Activated naive CD8-positive, alpha-beta T cell (primary cell): ENCODE measurements around the gene JAG2.

Experiments
- H3K27ac Mint-ChIP-seq: one replicate; pipeline ENCODE4 v1.8.0; 2021; ENCODE audit warnings: mixed read lengths
- H3K27me3 Mint-ChIP-seq: one replicate; pipeline ENCODE4 v1.8.0; 2021; ENCODE audit warnings: mixed read lengths
- H3K36me3 Mint-ChIP-seq: one replicate; pipeline ENCODE4 v1.8.0; 2021; ENCODE audit warnings: mixed read lengths
- H3K4me1 Mint-ChIP-seq: one replicate; pipeline ENCODE4 v1.8.0; 2021; ENCODE audit warnings: low read depth, mixed read lengths
- H3K4me3 Mint-ChIP-seq: one replicate; pipeline ENCODE4 v1.8.0; 2021; ENCODE audit warnings: mild to moderate bottlenecking, mixed read lengths
- H3K9me3 Mint-ChIP-seq: one replicate; pipeline ENCODE4 v1.8.0; 2021; ENCODE audit warnings: low read depth, mixed read lengths

JAG2 gene

DNA sequence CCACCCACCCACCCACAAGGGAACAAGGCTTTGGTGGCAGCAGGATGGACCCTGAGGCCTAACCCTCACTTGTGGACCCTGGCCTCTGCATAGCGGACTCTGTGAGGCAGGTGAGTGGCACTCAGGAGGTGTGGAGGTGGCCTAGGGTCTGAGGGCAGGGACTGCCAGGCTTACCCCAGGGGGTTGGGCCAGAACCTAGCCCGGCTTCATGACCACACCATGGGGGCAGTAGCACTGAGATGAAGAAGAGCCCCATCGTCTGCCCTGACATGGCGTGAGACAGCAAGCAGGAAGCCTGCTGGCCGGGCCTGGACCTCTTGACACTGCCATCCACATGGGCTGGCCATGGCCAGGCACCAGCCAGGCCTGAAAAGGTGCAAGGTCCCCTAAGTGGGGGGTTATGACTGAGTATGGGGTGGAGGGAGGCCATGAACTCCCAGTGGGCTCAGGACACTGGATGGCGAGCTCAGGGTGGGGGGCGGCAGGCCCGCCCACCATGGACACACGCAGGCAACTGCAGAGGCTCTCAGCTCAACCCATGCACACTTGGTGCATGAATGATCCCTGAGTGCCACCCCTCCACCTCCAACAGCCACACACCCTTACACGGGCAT, 29.3 kb downstream of the JAG2 start:
- H3K27me3 Mint-ChIP-seq = no peaks in the 10 kb centered on the region
- no peaks in the 10 kb centered on the region for H3K36me3 Mint-ChIP-seq
- H3K9me3 Mint-ChIP-seq = no peaks in the 10 kb centered on the region
- no peak overlapping the region for H3K27ac Mint-ChIP-seq
- H3K4me3 Mint-ChIP-seq = no peak overlapping the region
- no peaks in the 10 kb centered on the region for H3K4me1 Mint-ChIP-seq

DNA sequence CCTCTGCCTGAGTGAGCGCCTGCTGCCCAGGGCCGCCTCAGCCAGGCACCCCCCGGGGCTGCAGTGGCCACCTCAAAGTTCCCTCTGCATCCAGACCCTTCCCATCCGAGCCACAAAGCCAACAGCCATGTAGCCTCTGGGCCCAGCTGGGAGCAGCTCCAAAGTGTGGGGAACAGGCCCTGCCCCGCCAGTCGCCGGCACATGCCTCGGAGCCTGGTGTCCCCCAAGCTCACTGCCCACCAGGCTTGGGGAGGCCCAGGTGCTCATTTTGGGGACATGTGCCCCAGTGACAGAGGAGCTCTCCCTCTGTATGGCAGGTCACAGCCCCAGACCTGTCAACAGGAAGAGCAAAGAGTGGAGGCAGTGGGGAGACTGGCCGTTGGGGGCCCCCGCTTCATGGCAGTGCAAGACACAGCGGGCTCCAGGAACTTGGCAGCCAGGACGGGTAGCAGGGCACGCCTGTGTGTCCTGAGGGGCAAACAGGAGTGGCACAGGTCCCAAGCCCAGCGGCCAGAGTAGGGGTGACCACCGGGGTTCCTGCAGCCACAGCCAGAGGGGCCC, 29.9 kb downstream of the JAG2 start:
- Mint-ChIP-seq H3K27me3 (no peaks in the 10 kb centered on the region), H3K4me3 (no peak overlapping the region), H3K9me3 (no peaks in the 10 kb centered on the region), H3K4me1 (no peaks in the 10 kb centered on the region), H3K27ac (no peak overlapping the region), H3K36me3 (no peaks in the 10 kb centered on the region)

GRCh38 chr14:105138021-105138541, 30.5 kb downstream of the JAG2 start:
- H3K9me3 Mint-ChIP-seq = no peaks in the 10 kb centered on the region

DNA sequence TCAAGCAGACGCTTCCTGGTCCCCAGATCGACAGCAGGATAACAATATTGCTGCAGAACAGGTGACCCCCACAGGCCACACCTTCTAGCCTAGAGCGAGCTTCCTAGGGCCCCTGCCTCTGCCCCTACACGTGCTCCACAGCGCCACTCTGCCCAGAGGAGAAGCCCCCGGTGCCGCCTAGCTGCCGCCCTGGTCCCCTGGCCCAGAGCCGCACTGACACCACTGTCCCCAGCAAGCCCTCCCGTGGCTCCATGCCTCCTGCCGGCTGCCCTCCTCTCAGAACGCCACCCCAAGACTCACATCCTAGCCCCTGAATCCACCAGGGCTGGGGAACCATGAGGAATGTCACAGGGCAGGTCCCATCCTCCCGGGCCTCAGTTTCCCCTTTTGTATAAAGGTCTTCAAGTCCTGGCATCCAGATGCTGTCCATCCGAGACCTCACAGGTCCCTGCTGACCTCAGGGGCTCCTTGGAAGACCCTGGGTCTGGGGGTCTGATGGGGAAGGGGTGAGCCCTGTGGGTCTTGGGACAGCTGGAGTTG, 31.0 kb downstream of the JAG2 start:
- no peak overlapping the region for H3K27ac Mint-ChIP-seq
- no peaks in the 10 kb centered on the region for H3K4me1 Mint-ChIP-seq
- H3K36me3 Mint-ChIP-seq = no peaks in the 10 kb centered on the region
- no peaks in the 10 kb centered on the region for H3K9me3 Mint-ChIP-seq
- no peak overlapping the region for H3K4me3 Mint-ChIP-seq
- no peaks in the 10 kb centered on the region for H3K27me3 Mint-ChIP-seq

More at GRCh38 chr14:105138021-105138541, 30.5 kb downstream of the JAG2 start:
- H3K4me1 Mint-ChIP-seq = no peaks in the 10 kb centered on the region
- no peak overlapping the region for H3K27ac Mint-ChIP-seq
- H3K27me3 Mint-ChIP-seq = no peaks in the 10 kb centered on the region
- H3K36me3 Mint-ChIP-seq = no peaks in the 10 kb centered on the region
- H3K4me3 Mint-ChIP-seq = no peak overlapping the region

DNA sequence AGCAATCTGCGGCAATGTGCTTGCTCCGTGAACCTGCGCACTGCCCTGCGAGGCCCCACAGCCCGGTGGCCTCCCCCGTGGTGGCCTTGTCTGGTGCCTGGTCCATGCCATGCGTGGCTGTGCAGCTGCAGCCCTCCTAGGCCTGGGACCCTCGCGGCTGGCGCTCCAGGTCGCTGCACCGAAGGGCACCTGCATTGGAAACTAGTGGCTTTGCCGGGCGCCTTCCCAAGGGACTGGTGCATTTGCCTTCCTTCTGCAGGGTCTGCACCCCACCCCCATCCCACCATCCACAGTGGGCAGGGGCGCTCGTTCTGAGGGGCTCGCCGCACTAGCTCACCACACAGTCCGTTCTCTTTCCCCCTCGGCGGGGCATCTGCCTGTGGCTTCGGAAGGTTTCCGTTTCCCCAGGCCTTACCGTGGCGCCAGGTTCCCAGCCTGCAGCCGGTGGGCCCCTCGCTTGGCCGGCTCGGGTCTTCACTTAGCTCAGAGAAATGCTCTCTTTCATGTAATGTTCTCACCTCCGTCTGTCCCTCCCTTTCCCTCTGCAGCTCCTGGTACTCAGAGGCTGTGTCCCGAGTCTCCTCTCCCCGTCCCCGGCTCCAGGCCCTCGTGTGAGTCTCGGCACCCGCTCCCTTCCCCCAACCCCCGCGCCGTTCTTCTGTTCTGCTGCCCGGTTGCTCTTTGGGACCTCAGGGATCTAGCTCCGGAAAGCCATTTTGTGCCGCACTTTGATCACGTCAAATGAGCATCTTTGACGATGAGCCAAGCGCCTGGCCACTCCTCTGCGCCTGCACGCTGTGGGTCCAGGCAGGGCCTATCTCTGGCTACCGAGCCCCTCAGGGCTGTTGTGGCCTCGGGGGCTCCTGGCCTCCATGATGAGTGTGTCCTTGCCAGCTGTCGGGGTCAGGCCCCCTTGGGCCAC, 31.9 kb downstream of the JAG2 start:
- Mint-ChIP-seq H3K36me3 (no peaks in the 10 kb centered on the region), H3K4me1 (no peaks in the 10 kb centered on the region), H3K4me3 (no peak overlapping the region), H3K9me3 (no peaks in the 10 kb centered on the region), H3K27me3 (no peaks in the 10 kb centered on the region), H3K27ac (no peak overlapping the region)

GRCh38 chr14:105135700-105136395, 32.7 kb downstream of the JAG2 start:
- Mint-ChIP-seq H3K9me3 (no peaks in the 10 kb centered on the region), H3K27me3 (no peaks in the 10 kb centered on the region), H3K4me3 (no peak overlapping the region), H3K4me1 (no peaks in the 10 kb centered on the region), H3K27ac (no peak overlapping the region), H3K36me3 (no peaks in the 10 kb centered on the region)

GRCh38 chr14:105132921-105133654, 35.5 kb downstream of the JAG2 start:
- Mint-ChIP-seq H3K4me1 (no peaks in the 10 kb centered on the region), H3K27me3 (peaks cover 2% of the 10 kb centered on the region), H3K4me3 (no peak overlapping the region), H3K36me3 (peaks cover 2% of the 10 kb centered on the region), H3K9me3 (no peaks in the 10 kb centered on the region), H3K27ac (no peak overlapping the region)

DNA sequence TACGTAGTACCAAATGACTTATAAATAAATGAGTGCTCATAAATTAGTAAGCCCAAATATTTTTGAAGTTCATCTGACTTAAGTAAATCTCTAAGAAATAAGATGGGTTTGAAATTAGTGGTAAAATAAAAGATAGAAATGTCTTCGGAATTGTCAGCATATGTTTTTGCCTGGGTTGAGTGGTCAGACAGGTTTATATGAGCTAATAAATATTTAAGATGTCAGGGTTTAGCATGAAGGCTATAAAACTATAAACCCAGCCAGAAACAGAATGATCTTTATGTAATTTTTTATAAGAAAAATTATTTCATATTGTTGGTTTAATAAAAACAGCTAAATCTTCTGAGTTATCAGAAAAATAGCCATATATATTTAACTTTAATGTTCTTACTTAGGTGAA, 37.3 kb downstream of the JAG2 start:
- no peak overlapping the region for H3K4me3 Mint-ChIP-seq
- no peaks in the 10 kb centered on the region for H3K9me3 Mint-ChIP-seq
- H3K27me3 Mint-ChIP-seq = peaks cover 2% of the 10 kb centered on the region

GRCh38 chr14:105128059-105128458, 40.5 kb downstream of the JAG2 start:
- Mint-ChIP-seq H3K4me3 (no peak overlapping the region), H3K27ac (no peak overlapping the region), H3K4me1 (no peaks in the 10 kb centered on the region), H3K36me3 (peaks cover 2% of the 10 kb centered on the region), H3K9me3 (no peaks in the 10 kb centered on the region), H3K27me3 (peaks cover 3% of the 10 kb centered on the region)

More for the DNA sequence above, 37.3 kb downstream of the JAG2 start:
- Mint-ChIP-seq H3K36me3 (peaks cover 2% of the 10 kb centered on the region), H3K4me1 (no peaks in the 10 kb centered on the region), H3K27ac (no peak overlapping the region)

DNA sequence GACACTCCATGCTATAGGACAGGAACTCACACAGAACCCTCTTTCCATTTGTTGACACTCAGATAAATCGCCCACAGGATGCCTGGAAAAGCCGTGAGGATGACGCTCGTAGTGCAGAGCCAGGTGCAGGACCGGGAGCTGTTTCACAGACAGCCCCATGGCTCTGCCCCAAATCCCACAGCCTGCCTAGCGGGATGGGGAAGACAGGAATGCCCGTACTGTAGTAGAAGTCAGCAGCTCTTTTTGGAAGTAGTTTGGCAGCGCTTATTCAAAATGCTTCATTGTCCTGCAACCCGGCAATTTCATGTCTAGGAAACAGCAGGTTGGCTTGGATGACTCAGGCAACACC, 41.6 kb downstream of the JAG2 start:
- peaks cover 2% of the 10 kb centered on the region for H3K36me3 Mint-ChIP-seq
- peaks cover 5% of the 10 kb centered on the region for H3K27me3 Mint-ChIP-seq
- no peak overlapping the region for H3K27ac Mint-ChIP-seq
- H3K4me1 Mint-ChIP-seq = no peaks in the 10 kb centered on the region
- no peak overlapping the region for H3K4me3 Mint-ChIP-seq
- H3K9me3 Mint-ChIP-seq = peaks cover 3% of the 10 kb centered on the region

GRCh38 chr14:105126126-105126980, 42.2 kb downstream of the JAG2 start:
- H3K4me1 Mint-ChIP-seq = no peaks in the 10 kb centered on the region
- peaks cover 6% of the 10 kb centered on the region for H3K9me3 Mint-ChIP-seq
- peaks cover 2% of the 10 kb centered on the region for H3K36me3 Mint-ChIP-seq
- H3K27me3 Mint-ChIP-seq = peaks cover 5% of the 10 kb centered on the region
- H3K4me3 Mint-ChIP-seq = no peak overlapping the region
- no peak overlapping the region for H3K27ac Mint-ChIP-seq

GRCh38 chr14:105124823-105125222, 43.8 kb downstream of the JAG2 start:
- Mint-ChIP-seq H3K9me3 (peaks cover 13% of the 10 kb centered on the region), H3K4me3 (no peak overlapping the region), H3K27ac (no peak overlapping the region), H3K4me1 (no peaks in the 10 kb centered on the region), H3K27me3 (peaks cover 10% of the 10 kb centered on the region), H3K36me3 (peaks cover 8% of the 10 kb centered on the region)

DNA sequence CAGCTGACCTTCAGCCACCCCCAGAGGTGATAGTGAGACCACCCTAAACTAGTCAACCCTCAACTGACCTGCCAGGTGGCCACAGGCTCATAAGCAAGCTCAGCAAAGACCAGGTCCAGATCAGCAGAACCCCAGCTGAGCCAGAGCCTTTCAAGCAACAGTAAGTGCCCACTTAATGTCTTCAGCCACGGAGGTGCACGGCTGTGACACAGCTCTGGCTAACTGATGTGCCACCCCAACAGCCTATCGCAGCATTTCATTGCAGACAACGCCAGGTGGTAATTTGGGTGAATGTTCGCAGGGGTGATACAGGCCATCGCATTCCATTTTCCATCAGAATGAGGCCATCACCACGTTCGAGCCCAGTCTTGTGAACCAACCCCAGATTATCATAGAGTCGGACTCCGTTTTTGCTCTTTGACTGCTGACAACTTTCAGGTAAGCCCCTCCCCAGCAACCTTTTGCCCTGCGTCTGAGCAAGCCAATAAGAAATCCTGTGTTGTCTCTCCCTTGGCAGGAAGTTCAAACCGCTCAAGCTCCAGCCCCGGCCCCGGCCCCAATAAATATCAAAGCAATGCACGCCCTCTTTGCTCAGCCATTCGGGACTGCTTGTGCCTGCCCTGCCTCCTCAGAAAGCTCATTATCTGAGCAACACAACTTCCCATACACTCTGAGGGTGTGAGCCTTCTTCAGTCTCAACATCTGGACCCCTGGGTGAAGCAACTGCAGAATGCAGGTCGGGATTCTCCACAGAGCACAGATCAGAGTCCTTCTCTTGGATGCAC, 44.4 kb downstream of the JAG2 start:
- peaks cover 6% of the 10 kb centered on the region for H3K36me3 Mint-ChIP-seq
- no peak overlapping the region for H3K4me3 Mint-ChIP-seq
- peaks cover 13% of the 10 kb centered on the region for H3K9me3 Mint-ChIP-seq
- H3K4me1 Mint-ChIP-seq = no peaks in the 10 kb centered on the region
- H3K27me3 Mint-ChIP-seq = peaks cover 11% of the 10 kb centered on the region
- no peak overlapping the region for H3K27ac Mint-ChIP-seq
